Activated CD4-positive, alpha-beta T cell treated with anti-CD3 and anti-CD28 coated beads for 48 hours (primary cell): ENCODE measurements around the gene CTDSPL.

ENCODE experiments used
- DNase-seq: peaks from one replicate; pipeline ENCODE4 v3.0.0-alpha.2; 2020

CTDSPL gene

DNA sequence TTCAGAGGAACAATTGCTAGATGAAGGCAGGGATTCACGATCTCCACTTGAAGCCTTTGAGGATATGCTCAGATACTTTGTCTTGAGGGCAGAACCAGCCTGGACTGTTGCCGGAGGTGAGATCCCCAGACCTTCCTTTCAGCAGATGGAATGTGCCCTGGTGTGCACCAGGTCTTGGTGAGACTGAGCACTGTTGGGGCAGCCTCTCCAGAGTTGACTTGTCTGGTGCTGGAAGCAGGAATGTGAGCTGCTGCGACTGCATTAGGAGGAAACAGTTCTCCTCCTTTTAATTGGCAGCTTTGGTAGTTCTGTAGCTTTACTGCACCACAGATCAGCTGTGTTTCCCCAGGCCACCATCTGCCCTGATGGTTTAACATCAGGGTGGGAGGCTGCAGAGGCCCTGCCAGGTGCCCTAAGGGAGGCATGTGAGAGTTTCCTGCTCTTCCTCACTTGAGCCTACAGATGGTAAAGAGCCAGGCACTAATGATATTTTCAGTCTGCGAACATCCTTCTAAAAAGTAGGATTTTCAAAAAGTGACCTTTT lies 58.5 kb downstream of the CTDSPL start:
- no peak for DNase-seq

DNA sequence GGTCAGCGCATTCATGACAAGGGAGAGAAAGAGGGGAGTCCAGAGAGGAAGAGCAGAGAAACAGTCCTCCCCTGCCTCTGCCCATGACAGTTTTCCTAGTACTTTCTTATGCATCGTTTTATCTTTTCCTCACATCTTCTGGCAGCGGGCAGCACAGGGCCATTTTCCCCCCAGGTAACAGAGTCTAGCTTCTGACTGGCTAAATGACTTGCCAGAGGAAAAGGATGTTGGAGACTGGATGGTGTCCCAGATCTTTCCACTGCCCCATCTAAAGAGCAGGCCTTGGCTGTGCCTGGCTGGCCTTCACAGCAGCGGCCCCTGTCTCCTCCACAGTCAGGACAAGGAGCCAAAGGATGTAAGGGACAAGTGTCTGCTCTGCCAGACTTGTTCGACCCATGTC lies 59.3 kb downstream of the CTDSPL start:
- no peak for DNase-seq

GRCh38 chr3:37922721-37923568 lies 61.3 kb downstream of the CTDSPL start:
- no peak for DNase-seq

DNA sequence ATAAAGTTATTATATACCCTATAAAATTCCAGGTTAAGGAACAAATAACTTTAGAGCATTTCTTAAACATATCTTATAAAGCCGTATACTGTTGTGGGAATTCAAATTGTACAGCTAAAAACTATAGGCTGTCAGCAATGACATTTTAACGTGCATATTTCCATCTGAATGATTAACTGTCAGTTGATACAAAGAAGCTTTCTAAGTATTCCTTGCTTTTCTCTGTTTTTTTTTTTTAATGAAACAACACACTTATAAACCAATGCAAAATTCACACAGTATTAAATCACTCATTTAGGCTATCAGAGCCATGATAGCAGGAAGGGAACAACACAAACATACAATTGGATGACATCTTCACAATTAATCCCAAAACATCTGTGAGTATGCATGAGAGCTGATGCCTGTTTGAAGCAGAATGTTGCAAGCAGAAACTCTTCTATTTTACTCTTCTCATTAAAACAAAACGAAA lies 61.9 kb downstream of the CTDSPL start:
- no peak for DNase-seq

- DNase-seq = no peak
Observed at GRCh38 chr3:37924453-37924852, 62.8 kb downstream of the CTDSPL start.

GRCh38 chr3:37925157-37925556 lies 63.5 kb downstream of the CTDSPL start:
- no peak for DNase-seq

DNA sequence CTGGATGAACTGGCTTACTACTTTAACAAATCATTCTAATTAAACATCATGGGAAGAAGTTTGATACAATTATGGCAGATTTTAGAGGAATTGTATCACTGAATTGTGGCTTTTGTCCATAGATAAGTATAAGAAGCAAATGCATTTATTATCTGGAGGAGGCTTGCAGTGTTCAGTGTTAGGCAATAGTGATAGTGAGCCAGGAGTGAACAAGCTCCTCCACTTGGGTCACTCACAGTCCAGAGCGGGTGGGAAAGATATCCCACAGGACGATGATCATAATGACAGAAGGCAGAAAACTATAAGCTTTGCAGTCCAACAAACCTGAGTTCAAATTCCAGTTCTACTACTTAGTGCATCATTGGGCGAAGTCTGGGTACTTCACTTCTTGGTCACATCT lies 64.9 kb downstream of the CTDSPL start:
- no peak for DNase-seq

DNA sequence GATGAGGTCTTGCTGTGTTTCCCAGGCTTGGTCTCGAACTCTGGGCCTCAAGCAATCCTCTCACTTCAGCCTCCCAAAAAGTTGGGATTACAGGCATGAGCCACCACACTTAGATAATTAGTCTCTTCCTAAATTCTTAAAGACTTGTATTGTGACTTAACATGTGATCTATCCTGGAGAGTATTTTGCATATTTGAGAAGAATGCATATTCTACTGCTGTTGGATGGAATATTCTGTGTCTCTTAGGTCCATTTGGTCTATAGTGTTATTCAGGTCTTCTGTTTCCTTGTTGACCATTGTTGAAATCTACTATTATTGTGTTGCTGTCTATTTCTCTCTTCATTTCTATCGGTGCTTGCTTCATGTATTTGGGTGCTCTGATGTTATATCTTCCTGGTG lies 68.8 kb downstream of the CTDSPL start:
- no peak for DNase-seq

- no peak for DNase-seq
Observed at GRCh38 chr3:37932505-37932904, 70.8 kb downstream of the CTDSPL start.

GRCh38 chr3:37934631-37935289 lies 73.1 kb downstream of the CTDSPL start:
- DNase-seq = no peak

GRCh38 chr3:37935290-37935668 lies 73.6 kb downstream of the CTDSPL start:
- DNase-seq = no peak

DNA sequence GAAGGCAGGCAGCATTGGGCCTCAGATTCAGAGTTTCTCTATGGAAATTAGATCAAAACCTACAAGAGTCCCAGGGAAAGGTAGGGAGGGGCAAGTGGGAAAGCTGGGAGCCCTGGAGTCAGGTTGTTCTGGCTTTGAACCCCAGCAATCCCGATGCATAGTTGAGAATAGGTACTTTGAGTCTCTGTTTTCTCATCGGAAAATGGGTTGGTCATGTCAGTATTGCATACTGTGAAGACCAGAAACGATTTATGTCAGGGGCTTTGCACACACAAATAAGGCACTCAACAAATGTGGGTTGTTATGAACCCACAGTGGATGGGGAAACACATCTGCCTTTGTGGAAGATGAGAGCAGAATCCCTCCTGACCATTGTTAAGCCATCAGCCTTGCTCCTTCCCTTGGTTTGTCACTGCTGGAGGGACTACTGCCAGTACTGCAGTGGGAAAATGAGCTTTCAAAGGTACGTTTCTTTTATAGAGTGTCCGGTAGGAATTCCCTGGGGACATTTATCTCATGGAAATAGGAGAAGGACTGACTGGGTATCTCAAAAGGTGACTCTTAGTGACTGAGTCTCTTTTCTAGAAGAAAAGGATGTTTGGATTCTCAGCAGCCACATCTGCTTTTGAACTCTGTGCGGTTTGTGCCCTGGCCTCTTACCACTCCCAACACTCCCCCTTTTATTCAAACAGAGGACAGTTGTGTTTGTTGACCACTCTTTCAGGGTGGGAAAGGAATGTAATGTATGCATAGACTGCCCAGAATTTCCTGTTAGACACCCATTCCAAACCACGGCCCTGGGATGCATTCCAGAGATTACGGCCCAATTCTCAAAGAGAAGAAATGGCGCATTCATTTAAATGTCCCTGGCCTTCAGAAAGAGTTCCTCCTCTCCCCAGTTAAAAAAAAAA lies 74.3 kb downstream of the CTDSPL start:
- DNase-seq = no peak

- no peak for DNase-seq
Observed at GRCh38 chr3:37937156-37937555, 75.5 kb downstream of the CTDSPL start.

DNA sequence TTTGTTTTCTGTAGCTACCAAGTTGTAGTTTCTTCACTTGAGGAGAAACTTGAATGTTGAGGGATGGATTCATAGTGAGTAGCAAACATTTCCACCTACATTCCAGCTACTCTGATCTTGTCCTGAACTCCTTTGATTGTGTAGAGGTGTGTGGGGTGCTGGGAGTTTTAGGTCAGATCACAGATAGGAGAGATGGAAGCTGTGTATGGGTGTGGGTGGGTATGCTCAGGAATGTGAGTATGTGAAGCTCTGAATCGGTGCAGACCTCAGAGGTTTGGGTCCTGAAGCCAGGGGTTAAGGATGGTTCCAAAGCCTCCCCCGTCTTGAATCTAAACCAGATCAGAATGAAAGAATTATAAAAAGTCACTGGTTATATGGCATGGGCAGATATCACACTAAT lies 76.3 kb downstream of the CTDSPL start:
- DNase-seq = no peak

GRCh38 chr3:37940242-37940908 lies 78.7 kb downstream of the CTDSPL start:
- no peak for DNase-seq

GRCh38 chr3:37941608-37942508 lies 80.2 kb downstream of the CTDSPL start:
- DNase-seq = no peak

DNA sequence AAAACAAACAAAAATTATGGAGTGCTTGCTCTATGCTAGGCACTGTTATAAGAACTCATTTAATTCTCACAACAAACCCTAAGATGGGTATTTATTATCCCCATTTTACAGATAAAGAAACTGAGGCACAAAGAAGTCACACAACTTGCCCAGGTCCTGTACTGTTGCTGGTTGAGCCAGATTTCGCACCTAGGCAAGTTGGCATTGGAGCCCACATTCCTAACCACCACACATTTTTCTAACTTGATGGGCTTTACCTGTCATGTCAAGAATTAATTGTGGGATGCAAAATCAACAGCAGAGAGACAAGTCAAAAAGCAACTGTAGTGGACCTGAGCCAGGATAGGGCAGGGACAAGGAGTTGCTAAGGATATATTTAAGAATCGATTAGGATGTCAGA lies 81.0 kb downstream of the CTDSPL start:
- DNase-seq = no peak

DNA sequence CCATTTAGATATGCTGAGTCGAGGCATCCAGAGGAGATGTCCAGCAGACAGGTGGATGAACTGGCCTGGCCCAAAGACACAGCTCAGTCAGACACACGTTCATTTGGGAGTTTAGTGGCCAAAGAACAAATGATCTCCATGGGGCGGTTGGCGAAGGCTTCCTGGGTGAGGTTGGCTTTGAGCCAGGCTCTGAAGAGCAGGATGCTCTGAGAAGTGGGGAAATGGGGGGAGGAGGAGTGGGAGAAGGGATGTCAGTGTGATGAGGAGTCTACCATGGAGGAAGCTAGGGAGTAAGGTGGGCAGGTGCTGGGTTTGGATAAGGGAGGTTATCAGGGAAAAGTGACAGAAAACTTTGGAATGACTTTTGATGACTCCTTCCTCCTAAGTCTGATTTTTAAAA lies 81.4 kb downstream of the CTDSPL start:
- DNase-seq = no peak

DNA sequence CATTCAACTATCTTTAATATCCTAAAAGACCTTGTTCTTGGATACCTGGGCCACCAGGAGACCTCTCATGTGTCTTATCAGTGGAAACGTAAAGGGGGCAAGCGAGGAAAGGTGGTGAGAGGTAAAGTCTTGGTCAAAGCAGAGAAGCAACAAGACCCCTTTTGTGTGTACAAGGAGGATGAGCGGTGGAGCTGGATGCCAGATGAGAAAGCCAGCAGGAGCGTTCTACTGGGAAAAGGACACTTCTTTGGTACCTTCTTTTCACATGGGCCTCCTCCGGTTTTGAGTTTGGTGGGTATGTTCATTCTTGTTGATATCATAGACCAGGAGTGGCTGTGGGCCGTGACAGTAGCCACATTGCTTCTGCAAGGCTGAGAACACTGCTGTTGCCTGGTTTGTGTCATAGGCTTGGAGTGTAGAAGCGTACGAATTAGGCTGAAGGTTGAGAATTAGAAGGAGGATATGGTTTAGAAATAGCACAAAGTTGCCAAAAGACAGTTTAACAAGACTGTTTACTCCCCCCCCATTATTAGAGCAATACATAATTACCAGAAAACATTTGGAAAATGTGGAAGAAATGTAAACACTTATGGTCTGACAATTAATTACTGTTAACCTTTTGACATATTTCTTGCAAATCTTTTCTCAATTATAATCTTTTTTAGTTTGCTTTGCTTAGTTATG lies 82.1 kb downstream of the CTDSPL start:
- no peak for DNase-seq

DNA sequence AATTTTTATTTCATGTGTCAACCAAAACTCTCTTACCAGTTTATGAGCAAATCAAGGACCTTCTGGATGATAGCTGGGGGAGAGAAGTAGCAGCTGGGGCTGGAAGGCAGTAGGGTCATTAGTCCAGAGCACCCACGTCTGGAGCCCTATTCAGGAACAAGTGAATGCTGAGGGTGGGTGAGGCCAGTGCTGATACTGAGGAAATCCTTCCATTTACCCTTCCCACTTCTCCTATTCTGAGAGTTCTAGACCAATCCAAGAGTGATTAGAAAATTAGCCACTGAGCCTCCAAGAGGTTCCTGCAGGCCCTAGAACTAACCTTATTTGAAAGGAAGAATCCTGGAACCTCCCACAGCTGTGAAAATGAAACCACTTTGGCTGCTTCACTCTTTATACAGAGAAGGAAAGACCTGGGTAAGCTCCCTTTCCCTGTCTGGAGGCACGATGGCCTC lies 82.7 kb downstream of the CTDSPL start:
- DNase-seq = no peak
